Suprapubic skin (tissue), 4 donors: ENCODE measurements around the gene GREB1L. TPM values are rescaled to one million over a fixed set of nuclear protein-coding genes. Genes with fewer than 3 reads are reported as not detected.

ENCODE experiments used
- DNase-seq, 2 donors: peaks; one replicate each; pipeline ENCODE4 v3.0.0-alpha.2; 2019; ENCODE audit warnings: low spot score in 2 of 2
- H3K27ac ChIP-seq: fragments of 200-600 bp; sonication (generic); one replicate; pipeline ENCODE4 v1.5.1; 2019
- H3K27me3 ChIP-seq: fragments of 200-600 bp; sonication (generic); one replicate; pipeline ENCODE4 v1.5.1; 2019
- H3K36me3 ChIP-seq: fragments of 200-600 bp; sonication (generic); one replicate; pipeline ENCODE4 v1.5.1; 2019
- H3K4me1 ChIP-seq: fragments of 200-600 bp; sonication (generic); one replicate; pipeline ENCODE4 v1.5.1; 2019
- H3K4me3 ChIP-seq: fragments of 200-600 bp; sonication (generic); one replicate; pipeline ENCODE4 v1.5.1; 2019; ENCODE audit warnings: mild to moderate bottlenecking
- H3K9me3 ChIP-seq: fragments of 200-600 bp; sonication (generic); one replicate; pipeline ENCODE4 v1.5.1; 2019
- CTCF ChIP-seq, 2 donors: fragments of 200-600 bp in 1 of 2; fragments of 450-650 bp in 1 of 2; sonication (generic) in 1 of 2; IDR thresholded peaks; one replicate each; pipeline ENCODE4 v1.5.1; 2016 to 2019; ENCODE audit warnings: antibody characterized with exemption in 2 of 2, mild to moderate bottlenecking in 1 of 2, moderate library complexity in 1 of 2
- EP300 ChIP-seq: sonication (generic); formaldehyde crosslinking; IDR thresholded peaks from one replicate; pipeline ENCODE4 v1.6.1; 2017; ENCODE audit warnings: antibody characterized with exemption
- POLR2A ChIP-seq, 2 donors: fragments of 450-650 bp; IDR thresholded peaks; one replicate each; pipeline ENCODE4 v1.6.1; 2017; ENCODE audit warnings: antibody characterized with exemption in 2 of 2, mild to moderate bottlenecking in 2 of 2, moderate library complexity in 2 of 2
- POLR2AphosphoS5 ChIP-seq, 3 donors: sonication (generic); formaldehyde crosslinking; IDR thresholded peaks; one replicate each; pipeline ENCODE4 v1.6.1; 2017; ENCODE audit warnings: antibody characterized with exemption in 3 of 3
- WGBS: methylation state at CpG from one replicate; pipeline ENCODE4 v1.1.5; 2018; 5-methylcytosine and 5-hydroxymethylcytosine counted together
- total RNA-seq, 4 donors: library from RNA; depleted of rRNA; stranded (reverse); fragments of >200 nt; gene quantifications; one replicate each; pipeline ENCODE4 v1.1.0, GENCODE V29; 2016

The GREB1L gene
- total RNA-seq, 4 donors from 2014 or later: 1.6 to 7.6 (median 3.7) TPM

- TF ChIP-seq EP300 (no peak), POLR2AphosphoS5 (IDR thresholded peaks at IDR 0.05) (no peak), POLR2A (IDR thresholded peaks at IDR 0.05) (no peak), CTCF (IDR thresholded peaks at IDR 0.05) (no peak)
- DNase-seq: no peak
- Histone ChIP-seq H3K9me3 (no peaks in the 10 kb centered on the region), H3K4me3 (no peak overlapping the region), H3K27ac (no peak overlapping the region), H3K36me3 (no peaks in the 10 kb centered on the region), H3K4me1 (no peaks in the 10 kb centered on the region), H3K27me3 (no peaks in the 10 kb centered on the region)
- 91% methylated on average over 3 of the region's 3 CpGs for WGBS
These were observed 13.2 kb downstream of the GREB1L start for GRCh38 chr18:21255211-21255610.

- no peak for DNase-seq
- H3K36me3 ChIP-seq: no peaks in the 10 kb centered on the region
- H3K4me3 ChIP-seq: no peak overlapping the region
- TF ChIP-seq CTCF (IDR thresholded peaks at IDR 0.05): no peak
- TF ChIP-seq POLR2A (IDR thresholded peaks at IDR 0.05): no peak
- TF ChIP-seq POLR2AphosphoS5 (IDR thresholded peaks at IDR 0.05): no peak
- no peak for TF ChIP-seq EP300
- H3K9me3 ChIP-seq: no peaks in the 10 kb centered on the region
- H3K27me3 ChIP-seq: no peaks in the 10 kb centered on the region
- H3K4me1 ChIP-seq: no peaks in the 10 kb centered on the region
- no peak overlapping the region for H3K27ac ChIP-seq
These were observed 15.4 kb downstream of the GREB1L start for GRCh38 chr18:21257386-21257785.

GRCh38 chr18:21260621-21261020 lies 18.6 kb downstream of the GREB1L start:
- H3K4me3 ChIP-seq: no peak overlapping the region
- WGBS: 65% methylated on average over 2 of the region's 2 CpGs
- no peak for DNase-seq

GRCh38 chr18:21261352-21261751 lies 19.3 kb downstream of the GREB1L start:
- Histone ChIP-seq H3K9me3 (no peaks in the 10 kb centered on the region), H3K36me3 (no peaks in the 10 kb centered on the region), H3K4me1 (no peaks in the 10 kb centered on the region), H3K27me3 (no peaks in the 10 kb centered on the region), H3K4me3 (no peak overlapping the region), H3K27ac (no peak overlapping the region)
- 88% methylated on average over 1 of the region's 1 CpG for WGBS
- TF ChIP-seq POLR2A (IDR thresholded peaks at IDR 0.05) (no peak), POLR2AphosphoS5 (IDR thresholded peaks at IDR 0.05) (no peak), EP300 (no peak), CTCF (IDR thresholded peaks at IDR 0.05) (no peak)
- no peak for DNase-seq

More at GRCh38 chr18:21260621-21261020, 18.6 kb downstream of the GREB1L start:
- TF ChIP-seq POLR2A (IDR thresholded peaks at IDR 0.05) (no peak), POLR2AphosphoS5 (IDR thresholded peaks at IDR 0.05) (no peak), EP300 (no peak), CTCF (IDR thresholded peaks at IDR 0.05) (no peak)
- H3K27ac ChIP-seq: no peak overlapping the region
- H3K4me1 ChIP-seq: no peaks in the 10 kb centered on the region
- H3K36me3 ChIP-seq: no peaks in the 10 kb centered on the region
- no peaks in the 10 kb centered on the region for H3K9me3 ChIP-seq
- H3K27me3 ChIP-seq: no peaks in the 10 kb centered on the region

- WGBS: 68% methylated on average over 2 of the region's 2 CpGs
These were observed 20.2 kb downstream of the GREB1L start for GRCh38 chr18:21262244-21262643.

More at GRCh38 chr18:21262244-21262643, 20.2 kb downstream of the GREB1L start:
- Histone ChIP-seq H3K4me1 (no peaks in the 10 kb centered on the region), H3K36me3 (no peaks in the 10 kb centered on the region), H3K9me3 (no peaks in the 10 kb centered on the region), H3K4me3 (no peak overlapping the region), H3K27ac (no peak overlapping the region), H3K27me3 (no peaks in the 10 kb centered on the region)
- DNase-seq: no peak
- TF ChIP-seq CTCF (IDR thresholded peaks at IDR 0.05) (no peak), POLR2AphosphoS5 (IDR thresholded peaks at IDR 0.05) (no peak), POLR2A (IDR thresholded peaks at IDR 0.05) (no peak), EP300 (no peak)
